B cell (primary cell): ENCODE measurements around the gene ZNF496. TPM values are rescaled to one million over a fixed set of nuclear protein-coding genes. Genes with fewer than 3 reads are reported as not detected.

ENCODE experiments used
- ATAC-seq: fragments of 200-7000 bp; cut with Tn5 transposase; one replicate; pipeline ENCODE4 v1.10.0; 2021; ENCODE audit warnings: low read depth, mild to moderate bottlenecking, moderate number of reproducible peaks, moderate library complexity
- CTCF ChIA-PET: fragments of 350-600 bp; sonication (Branson Sonifier 250); formaldehyde crosslinking; loops from one replicate; lab custom pipeline; 2021; ENCODE audit warnings: antibody characterized with exemption, inconsistent platforms; lab: Charles Lee
- POLR2A ChIA-PET: fragments of 350-600 bp; sonication (Branson Sonifier 250); formaldehyde crosslinking; loops from one replicate; lab custom pipeline; 2021; ENCODE audit warnings: antibody characterized with exemption; lab: Charles Lee
- DNase-seq: peaks from one replicate; pipeline ENCODE4 v3.0.0; 2013
- H2AFZ ChIP-seq: 2 replicates; pipeline ENCODE4 v1.6.1; 2012; ENCODE audit warnings: mild to moderate bottlenecking, low read depth, low read length; ENCODE audit not compliant: insufficient read depth, poor library complexity, severe bottlenecking
- H3K27ac ChIP-seq, 2 donors: 1 replicate in 1 of 2; 2 replicates in 1 of 2; pipeline ENCODE4 v1.5.1; 2012 to 2013; ENCODE audit warnings: low read length in 2 of 2, mild to moderate bottlenecking in 2 of 2, moderate library complexity in 1 of 2
- H3K27me3 ChIP-seq, 4 experiments: fragments of 200-600 bp in 1 of 4; sonication (generic) in 1 of 4; replicated peaks in 1 of 4; 1 replicate in 2 of 4; 2 replicates in 2 of 4; pipeline versions ENCODE4 v1.6.1 to v1.7.0; 2013 to 2016; ENCODE audit warnings: low read length in 3 of 4, mild to moderate bottlenecking in 2 of 4, mixed read lengths in 1 of 4, moderate library complexity in 1 of 4; ENCODE audit not compliant: insufficient read depth in 4 of 4, control insufficient read depth in 3 of 4; ENCODE audit errors: control extremely low read depth in 1 of 4
- H3K36me3 ChIP-seq, 2 experiments: replicated peaks in 1 of 2; 1 replicate in 1 of 2; 2 replicates in 1 of 2; pipeline versions ENCODE4 v1.6.1 to v1.7.1; 2013; ENCODE audit warnings: low read length in 1 of 2; ENCODE audit not compliant: insufficient read depth in 2 of 2, control insufficient read depth in 1 of 2; ENCODE audit errors: control extremely low read depth in 1 of 2, extremely low read depth in 1 of 2
- H3K4me1 ChIP-seq, 2 donors: fragments of 200-600 bp in 1 of 2; sonication (generic) in 1 of 2; 1 replicate in 1 of 2; 2 replicates in 1 of 2; pipeline versions ENCODE4 v1.5.1 to v1.6.1; 2013 to 2017; ENCODE audit warnings: low read length in 2 of 2; ENCODE audit not compliant: control insufficient read depth in 2 of 2, insufficient read depth in 2 of 2
- H3K4me2 ChIP-seq: replicated peaks from 2 replicates; pipeline ENCODE3; 2012; ENCODE audit warnings: mild to moderate bottlenecking, low read depth, low read length; ENCODE audit not compliant: poor library complexity, severe bottlenecking
- H3K4me3 ChIP-seq, 5 experiments: fragments of 200-600 bp in 1 of 5; sonication (generic) in 1 of 5; 1 replicate in 3 of 5; 2 replicates in 2 of 5; pipeline versions ENCODE4 v1.5.1 to v1.7.0; 2011 to 2016; ENCODE audit warnings: low read length in 4 of 5, mild to moderate bottlenecking in 4 of 5, low read depth in 2 of 5, control low read depth in 1 of 5, moderate library complexity in 1 of 5; ENCODE audit not compliant: insufficient read depth in 1 of 5; ENCODE audit errors: control extremely low read depth in 1 of 5, extremely low read depth in 1 of 5
- H3K79me2 ChIP-seq: fragments of 200-600 bp; sonication (generic); one replicate; pipeline ENCODE4 v1.6.0; 2016; ENCODE audit warnings: low read length; ENCODE audit not compliant: control insufficient read depth, insufficient read depth
- H3K9ac ChIP-seq: fragments of 200-600 bp; sonication (generic); 2 replicates; pipeline ENCODE4 v1.6.1; 2017; ENCODE audit warnings: mild to moderate bottlenecking, low read length, moderate library complexity
- H3K9me3 ChIP-seq, 3 donors: one replicate each; pipeline versions ENCODE4 v1.6.1 to v1.7.1; 2013; ENCODE audit warnings: low read length in 2 of 3; ENCODE audit not compliant: control insufficient read depth in 2 of 3, insufficient read depth in 1 of 3; ENCODE audit errors: control extremely low read depth in 1 of 3
- H4K20me1 ChIP-seq: 2 replicates; pipeline ENCODE4 v1.6.0; 2012; ENCODE audit warnings: mild to moderate bottlenecking, low read length; ENCODE audit not compliant: insufficient read depth, control insufficient read depth, poor library complexity, severe bottlenecking
- H3K27ac Mint-ChIP-seq: one replicate; pipeline ENCODE4 v1.8.0; 2021; ENCODE audit warnings: mixed read lengths
- H3K27me3 Mint-ChIP-seq: one replicate; pipeline ENCODE4 v1.8.0; 2021; ENCODE audit warnings: mixed read lengths
- H3K4me1 Mint-ChIP-seq: one replicate; pipeline ENCODE4 v1.8.0; 2021; ENCODE audit warnings: mixed read lengths
- H3K4me3 Mint-ChIP-seq: one replicate; pipeline ENCODE4 v1.8.0; 2021; ENCODE audit warnings: mixed read lengths
- H3K9me3 Mint-ChIP-seq: one replicate; pipeline ENCODE4 v1.8.0; 2022; ENCODE audit warnings: mixed read lengths; ENCODE audit not compliant: insufficient read depth
- EZH2 ChIP-seq: IDR thresholded peaks from 2 replicates; pipeline ENCODE4 v1.6.1; 2012; ENCODE audit warnings: borderline replicate concordance, low read depth, mild to moderate bottlenecking, moderate library complexity, low read length; ENCODE audit not compliant: insufficient read depth, poor library complexity, severe bottlenecking
- WGBS: methylation state at CpG from one replicate; pipeline ENCODE4 v1.1.5; 2013; ENCODE audit warnings: missing lambda C conversion rate; ENCODE audit not compliant: insufficient coverage; 5-methylcytosine and 5-hydroxymethylcytosine counted together
- intact Hi-C: fragments of 100-400 bp; cut with micrococcal nuclease; formaldehyde crosslinking; loops from one replicate; pipeline ENCODE4 v1.10.0; 2022
- polyA plus RNA-seq: library from polyadenylated mRNA; depleted of rRNA; stranded (reverse); fragments of >200 nt; gene quantifications from 2 replicates; pipeline ENCODE4 v1.2.3, GENCODE V29; 2012
- total RNA-seq, 2 donors: library from RNA; stranded (reverse); fragments of 120-200 nt in 1 of 2; gene quantifications; 1 replicate in 1 of 2; 2 replicates in 1 of 2; pipeline versions ENCODE4 v1.2.3 to v1.2.4, GENCODE V29; 2013 to 2022
- TF ChIP-seq, protein P1 (sequence below): fragments of 200-600 bp; IDR thresholded peaks from one replicate; pipeline ENCODE4 v1.8.0; 2022; ENCODE audit warnings: antibody characterized with exemption, mild to moderate bottlenecking

Gene ZNF496
- total and polyA plus RNA-seq, 2 donors (not counting 1 experiment from before 2014, with no cell fraction given): 9.9 to 22.6 TPM

DNA sequence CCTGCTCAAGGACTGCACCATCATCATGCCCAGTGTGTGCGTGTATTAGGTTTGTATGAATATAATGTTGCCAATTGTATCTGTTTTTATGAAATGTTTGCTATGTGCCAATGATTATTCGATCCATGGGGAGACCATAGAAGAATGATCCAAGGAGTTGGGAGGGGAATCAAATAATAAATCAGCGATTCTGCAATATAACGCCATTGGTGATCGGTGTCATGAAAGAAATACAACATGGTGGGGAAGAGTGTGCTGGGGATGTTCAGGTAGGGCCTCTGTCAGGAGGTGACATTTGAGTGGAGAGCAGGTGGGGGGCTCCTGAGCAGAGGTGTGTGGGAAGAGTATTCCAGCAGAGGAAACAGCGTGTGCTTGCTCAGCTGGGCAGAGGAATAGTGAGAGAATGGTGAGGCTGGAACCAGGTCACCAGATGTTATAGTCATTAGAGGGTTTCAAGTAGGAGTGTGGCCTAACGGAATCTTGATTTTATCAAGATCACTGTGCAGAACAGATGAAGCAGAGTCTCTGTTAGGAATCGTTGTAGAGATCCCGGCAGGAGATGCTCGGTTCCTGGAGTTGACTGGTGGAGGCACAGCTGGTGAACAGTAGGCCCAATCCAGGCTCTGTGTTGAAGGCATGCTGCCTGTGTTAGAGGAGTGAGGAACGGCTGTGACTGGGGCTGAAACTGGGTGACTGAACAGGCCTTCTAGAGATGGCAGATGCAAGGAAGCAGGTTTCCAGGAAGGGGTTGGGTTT lies 2.9 kb upstream of the ZNF496 start:
- peaks cover 12 to 17% of the 10 kb centered on the region in 2 donors for H3K4me1 ChIP-seq
- 90% methylated on average over 11 of the region's 11 CpGs for WGBS
- peaks cover 17% of the 10 kb centered on the region for H3K4me1 Mint-ChIP-seq
- H3K4me3 ChIP-seq: no peak overlapping the region
- H3K27me3 Mint-ChIP-seq: no peaks in the 10 kb centered on the region
- ATAC-seq: no peak
- intact Hi-C loops: loop anchor here (5.0 kb wide), 1 partner anchor 122 kb away; no protein-coding TSS in a partner anchor
- peak overlapping the region; percentile 0 for H3K4me3 Mint-ChIP-seq
- no peaks in the 10 kb centered on the region for H3K9me3 Mint-ChIP-seq
- POLR2A ChIA-PET: no interaction called here
- TF ChIP-seq, protein P1, sequence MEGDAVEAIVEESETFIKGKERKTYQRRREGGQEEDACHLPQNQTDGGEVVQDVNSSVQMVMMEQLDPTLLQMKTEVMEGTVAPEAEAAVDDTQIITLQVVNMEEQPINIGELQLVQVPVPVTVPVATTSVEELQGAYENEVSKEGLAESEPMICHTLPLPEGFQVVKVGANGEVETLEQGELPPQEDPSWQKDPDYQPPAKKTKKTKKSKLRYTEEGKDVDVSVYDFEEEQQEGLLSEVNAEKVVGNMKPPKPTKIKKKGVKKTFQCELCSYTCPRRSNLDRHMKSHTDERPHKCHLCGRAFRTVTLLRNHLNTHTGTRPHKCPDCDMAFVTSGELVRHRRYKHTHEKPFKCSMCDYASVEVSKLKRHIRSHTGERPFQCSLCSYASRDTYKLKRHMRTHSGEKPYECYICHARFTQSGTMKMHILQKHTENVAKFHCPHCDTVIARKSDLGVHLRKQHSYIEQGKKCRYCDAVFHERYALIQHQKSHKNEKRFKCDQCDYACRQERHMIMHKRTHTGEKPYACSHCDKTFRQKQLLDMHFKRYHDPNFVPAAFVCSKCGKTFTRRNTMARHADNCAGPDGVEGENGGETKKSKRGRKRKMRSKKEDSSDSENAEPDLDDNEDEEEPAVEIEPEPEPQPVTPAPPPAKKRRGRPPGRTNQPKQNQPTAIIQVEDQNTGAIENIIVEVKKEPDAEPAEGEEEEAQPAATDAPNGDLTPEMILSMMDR: no peak
- no peak for TF ChIP-seq EZH2
- no peaks in the 10 kb centered on the region for H3K36me3 ChIP-seq
- peaks cover 4% of the 10 kb centered on the region for H4K20me1 ChIP-seq
- H3K9me3 ChIP-seq: no peaks in the 10 kb centered on the region
- no peak overlapping the region for H3K27ac ChIP-seq
- H3K27me3 ChIP-seq: peaks cover 0 to 4% (median 0%) of the 10 kb centered on the region in 4 experiments
- CTCF ChIA-PET: no interaction called here
- H3K27ac Mint-ChIP-seq: no peak overlapping the region
- H3K9ac ChIP-seq: no peak overlapping the region
- DNase-seq: no peak
- no peak overlapping the region for H2AFZ ChIP-seq
- H3K4me2 ChIP-seq: no peak overlapping the region
- H3K79me2 ChIP-seq: peaks cover 7% of the 10 kb centered on the region
